ENCODE results near the gene PARD3B.

Gene PARD3B

GRCh38 chr2:205078762-205079161, 533.5 kb downstream of the PARD3B start:
- DNase-seq = no peak

- DNase-seq = no peak
Observed at GRCh38 chr2:205079173-205079572, 533.9 kb downstream of the PARD3B start.

GRCh38 chr2:205086662-205087061, 541.4 kb downstream of the PARD3B start:
- DNase-seq = no peak

GRCh38 chr2:205087862-205088261, 542.6 kb downstream of the PARD3B start:
- DNase-seq = no peak

- no peak for DNase-seq
Observed at GRCh38 chr2:205089958-205090357, 544.7 kb downstream of the PARD3B start.

- DNase-seq = no peak
Observed at GRCh38 chr2:205091411-205091810, 546.1 kb downstream of the PARD3B start.

- DNase-seq = no peak
Observed at GRCh38 chr2:205094031-205094430, 548.8 kb downstream of the PARD3B start.

- DNase-seq = no peak
Observed at GRCh38 chr2:205103699-205104098, 558.4 kb downstream of the PARD3B start.

GRCh38 chr2:205107810-205108209, 562.5 kb downstream of the PARD3B start:
- no peak for DNase-seq

GRCh38 chr2:205115511-205115910, 570.2 kb downstream of the PARD3B start:
- DNase-seq = no peak

- DNase-seq = no peak
Observed at GRCh38 chr2:205117125-205117524, 571.9 kb downstream of the PARD3B start.

- DNase-seq = no peak
Observed at GRCh38 chr2:205119136-205119535, 573.9 kb downstream of the PARD3B start.

GRCh38 chr2:205128726-205129125, 583.5 kb downstream of the PARD3B start:
- DNase-seq = no peak

- DNase-seq = no peak
Observed at GRCh38 chr2:205129531-205129930, 584.3 kb downstream of the PARD3B start.

- DNase-seq = no peak
Observed at GRCh38 chr2:205130111-205130829, 585.0 kb downstream of the PARD3B start.

- peak; percentile 54 for DNase-seq
Observed at GRCh38 chr2:205133544-205133943, 588.3 kb downstream of the PARD3B start.

- no peak for DNase-seq
Observed at GRCh38 chr2:205138735-205139134, 593.5 kb downstream of the PARD3B start.

GRCh38 chr2:205139822-205140463, 594.7 kb downstream of the PARD3B start:
- DNase-seq = no peak

- DNase-seq = no peak
Observed at GRCh38 chr2:205141381-205141780, 596.1 kb downstream of the PARD3B start.

- DNase-seq = no peak
Observed at GRCh38 chr2:205145888-205146287, 600.6 kb downstream of the PARD3B start.

GRCh38 chr2:205148755-205149154, 603.5 kb downstream of the PARD3B start:
- DNase-seq = peak; percentile 65

GRCh38 chr2:205156457-205156856, 611.2 kb downstream of the PARD3B start:
- DNase-seq = no peak

- DNase-seq = no peak
Observed at GRCh38 chr2:205158404-205158803, 613.1 kb downstream of the PARD3B start.

- DNase-seq = no peak
Observed at GRCh38 chr2:205161156-205161839, 616.0 kb downstream of the PARD3B start.
